ENCODE data around the gene SH2D7.

DNA sequence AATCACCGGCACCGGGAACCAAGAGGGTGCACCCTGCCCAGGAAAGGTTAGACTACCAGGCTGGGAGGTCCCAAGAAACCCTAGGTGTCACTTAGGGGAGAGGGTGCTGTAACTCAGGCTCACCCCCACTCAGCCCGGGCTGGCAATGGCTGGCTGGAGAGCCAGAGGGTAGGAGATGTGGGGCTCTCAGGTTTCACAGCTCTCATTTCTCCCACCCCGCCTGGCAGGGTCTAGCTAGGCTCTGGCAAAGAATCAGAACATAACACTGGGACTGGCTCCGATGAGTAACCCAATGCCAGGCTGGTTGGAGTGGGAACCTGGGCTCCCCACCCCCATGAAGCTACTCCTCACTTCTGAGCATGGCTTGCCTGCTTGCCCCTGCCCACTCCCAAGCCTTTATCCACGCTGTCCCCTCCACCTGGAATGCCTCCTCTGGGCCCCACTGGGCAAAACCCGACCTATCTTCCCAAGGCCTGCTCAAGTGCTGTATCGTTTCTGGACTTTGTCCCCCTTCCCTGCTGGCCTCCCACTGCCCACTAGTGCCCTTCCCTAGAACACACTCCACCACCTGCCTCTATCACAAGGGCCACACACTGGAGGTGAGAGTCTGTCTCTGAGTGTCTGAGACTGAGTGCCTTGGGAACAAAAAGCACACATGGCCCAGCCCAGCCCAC, 36.9 kb downstream of the SH2D7 start:
- no peak for TF ChIP-seq EZH2 (IDR thresholded peaks at IDR 0.05)
- TF ChIP-seq POLR2AphosphoS5 (IDR thresholded peaks at IDR 0.05; ENCODE audit: borderline replicate concordance, low read depth, low read length): no peak

Data from SK-N-MC (cell line).